Cardiac septum (tissue), 1 donor: ENCODE data around the gene ARHGAP10. TPM values are rescaled to one million over a fixed set of nuclear protein-coding genes. Genes with fewer than 3 reads are reported as not detected.

Source experiments
- DNase-seq: peaks from one replicate; pipeline ENCODE4 v3.0.0-alpha.2; 2020; ENCODE audit warnings: low spot score
- intact Hi-C: fragments of 100-400 bp; cut with DNase I; formaldehyde crosslinking; loops from one replicate; pipeline ENCODE4 v1.14.0; 2022
- total RNA-seq: library from RNA; stranded (reverse); fragmentation: NEBNext Ultra II Directional; extraction: Animal tissue kit (Norgen Biotek cat#: 25700); gene quantifications from one replicate; pipeline ENCODE4 v1.2.1, GENCODE V29; 2021
- donor health status: DM: no; HTN: no; CAD: no.

The ARHGAP10 gene
- total RNA-seq, 1 donor from 2014 or later: 41.8 TPM

DNA sequence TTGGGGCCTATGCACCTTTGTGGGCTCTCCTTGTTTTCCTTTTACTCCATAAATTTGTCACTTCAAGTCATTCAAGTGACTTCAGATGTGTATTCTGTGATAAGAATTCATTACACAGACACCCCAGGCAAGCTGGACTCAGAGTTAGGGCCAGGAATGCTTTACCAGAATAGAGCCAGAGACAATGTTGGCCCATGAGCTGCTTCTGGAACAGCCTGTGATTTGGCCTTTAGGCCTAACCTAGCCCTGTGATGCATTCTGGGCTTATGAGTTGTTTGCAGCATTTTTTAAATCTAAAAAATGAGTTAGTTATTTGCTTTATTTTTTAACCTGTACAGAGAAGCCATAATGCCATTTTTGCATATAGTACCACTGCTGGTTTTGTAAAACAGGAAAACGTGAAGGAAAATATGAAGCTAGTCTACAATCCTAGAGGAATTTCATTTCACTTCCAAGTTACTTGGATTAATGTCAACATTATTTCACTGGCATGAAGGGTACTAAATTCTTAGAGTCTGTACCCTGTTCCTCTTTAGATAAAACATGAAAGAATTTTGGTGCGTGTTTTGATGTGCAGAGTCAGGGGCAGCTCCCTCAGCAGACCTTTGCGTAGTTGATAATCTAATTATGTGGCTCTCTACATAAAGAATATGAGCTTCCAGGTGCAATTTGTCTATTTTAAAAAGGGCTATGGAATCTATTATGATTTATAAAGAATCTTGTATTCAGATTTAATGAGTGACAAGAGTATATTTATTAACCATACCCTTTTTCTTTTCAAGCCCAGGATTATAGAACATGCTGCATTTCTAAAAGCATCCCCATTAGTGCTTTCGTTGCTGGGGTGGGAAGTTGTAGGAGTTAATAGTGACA lies 84.7 kb downstream of the ARHGAP10 start:
- DNase-seq: no peak
- intact Hi-C loops: no loop called here

DNA sequence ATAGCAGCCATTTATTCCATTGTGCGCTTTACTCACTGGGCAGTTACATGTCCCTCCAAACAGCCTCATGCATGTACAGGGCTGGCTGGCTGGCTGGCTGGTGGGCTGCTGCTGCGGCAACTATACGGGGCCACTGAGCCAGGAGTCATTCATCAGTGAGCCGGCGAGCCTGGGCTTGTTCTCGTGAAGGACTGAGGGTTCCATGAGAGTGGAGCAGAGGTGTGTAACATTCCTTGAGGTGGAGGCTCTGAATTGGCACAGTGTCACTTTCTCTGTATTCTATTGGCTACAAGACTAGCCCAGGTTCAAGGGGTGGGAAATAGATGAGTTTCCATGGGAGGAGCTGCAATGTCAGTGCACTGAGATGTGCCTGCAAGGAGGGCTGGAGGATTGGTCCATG lies 89.1 kb downstream of the ARHGAP10 start:
- intact Hi-C loops: loop anchor here (5.0 kb wide), 1 partner anchor 44 kb away; no protein-coding TSS in a partner anchor
- no peak for DNase-seq

DNA sequence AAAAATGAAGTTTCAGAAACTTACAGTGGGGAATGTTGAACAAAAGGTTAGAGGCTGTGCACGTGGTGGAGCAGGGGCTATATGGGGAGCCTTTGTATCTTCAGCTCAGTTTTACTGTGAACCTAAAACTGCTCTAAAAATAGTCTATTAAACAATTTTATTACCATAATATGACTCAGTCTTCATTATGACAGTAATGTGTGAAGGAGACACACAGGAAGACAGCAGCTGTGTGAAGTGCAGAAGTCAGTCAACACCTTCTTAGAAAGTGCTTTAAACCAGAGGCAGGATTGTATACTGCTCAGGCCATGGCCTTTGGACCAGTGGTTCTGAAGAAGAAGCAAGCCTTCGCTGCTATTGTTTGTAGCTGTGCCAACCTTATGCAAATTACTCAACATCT lies 89.7 kb downstream of the ARHGAP10 start:
- intact Hi-C loops: loop anchor here (5.0 kb wide), 1 partner anchor 44 kb away; no protein-coding TSS in a partner anchor

GRCh38 chr4:147822128-147822527 lies 90.2 kb downstream of the ARHGAP10 start:
- DNase-seq: peak; percentile 85
- intact Hi-C loops: loop anchor here (5.0 kb wide), 1 partner anchor 45 kb away; no protein-coding TSS in a partner anchor

More for the DNA sequence above, 89.7 kb downstream of the ARHGAP10 start:
- DNase-seq: no peak

DNA sequence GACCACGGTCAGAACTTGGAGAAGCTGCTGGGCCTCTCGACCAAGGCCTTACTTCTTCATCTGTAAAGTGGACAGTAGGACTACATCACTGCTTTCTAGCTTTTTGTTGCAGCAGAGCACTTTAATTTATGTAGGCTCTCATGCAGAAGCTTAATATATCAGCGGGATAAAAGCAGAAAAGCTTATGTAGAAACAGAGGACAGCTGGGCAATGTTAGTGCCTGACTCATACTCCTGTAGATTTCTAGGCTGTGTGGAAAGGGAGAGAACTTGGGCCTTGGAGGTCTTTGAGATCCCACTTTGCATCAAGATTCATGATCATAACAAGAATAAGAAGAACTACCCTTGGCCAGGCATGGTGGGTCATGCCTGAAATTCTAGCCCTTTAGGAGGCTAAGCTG lies 91.2 kb downstream of the ARHGAP10 start:
- no peak for DNase-seq
- intact Hi-C loops: loop anchor here (5.0 kb wide), 1 partner anchor 46 kb away; no protein-coding TSS in a partner anchor

DNA sequence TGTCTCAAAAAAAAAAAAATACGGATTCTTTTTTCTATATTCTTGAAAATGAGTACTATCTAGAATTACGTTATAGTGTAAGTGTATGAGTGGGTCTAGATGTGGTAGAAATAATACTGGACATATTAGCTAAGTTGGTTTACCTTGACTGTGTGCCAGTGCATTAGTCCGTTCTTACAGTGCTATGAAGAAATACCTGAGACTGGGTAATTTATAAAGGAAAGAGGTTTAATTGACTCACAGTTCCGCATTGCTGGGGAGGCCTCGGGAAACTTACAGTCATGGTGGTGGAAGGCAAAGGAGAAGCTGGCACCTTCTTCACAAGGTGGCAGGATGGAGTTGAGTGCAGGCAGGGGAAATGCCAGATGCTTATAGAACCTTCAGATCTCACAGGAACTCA lies 92.4 kb downstream of the ARHGAP10 start:
- no peak for DNase-seq
- intact Hi-C loops: loop anchor here (5.0 kb wide), 1 partner anchor 47 kb away; no protein-coding TSS in a partner anchor

DNA sequence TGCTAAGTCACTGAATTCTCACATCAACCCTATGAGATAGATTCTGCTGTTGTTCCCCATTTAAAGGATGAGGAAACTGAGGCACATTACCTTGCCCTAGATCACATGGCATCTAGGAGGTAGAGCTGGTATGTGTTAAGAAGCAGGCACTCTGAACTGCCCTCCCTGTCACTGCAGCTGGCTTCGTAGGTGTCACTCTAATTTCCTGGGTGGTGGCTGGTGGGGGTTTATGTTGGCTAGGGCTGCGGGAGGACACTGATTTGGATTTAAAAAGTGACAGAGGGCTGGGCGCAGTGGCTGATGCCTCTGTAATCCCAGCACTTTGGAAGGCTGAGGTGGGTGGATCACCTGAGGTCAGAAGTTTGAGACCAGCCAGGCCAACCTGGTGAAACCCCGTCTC lies 93.0 kb downstream of the ARHGAP10 start:
- intact Hi-C loops: loop anchor here (5.0 kb wide), 1 partner anchor 48 kb away; no protein-coding TSS in a partner anchor
- DNase-seq: no peak

DNA sequence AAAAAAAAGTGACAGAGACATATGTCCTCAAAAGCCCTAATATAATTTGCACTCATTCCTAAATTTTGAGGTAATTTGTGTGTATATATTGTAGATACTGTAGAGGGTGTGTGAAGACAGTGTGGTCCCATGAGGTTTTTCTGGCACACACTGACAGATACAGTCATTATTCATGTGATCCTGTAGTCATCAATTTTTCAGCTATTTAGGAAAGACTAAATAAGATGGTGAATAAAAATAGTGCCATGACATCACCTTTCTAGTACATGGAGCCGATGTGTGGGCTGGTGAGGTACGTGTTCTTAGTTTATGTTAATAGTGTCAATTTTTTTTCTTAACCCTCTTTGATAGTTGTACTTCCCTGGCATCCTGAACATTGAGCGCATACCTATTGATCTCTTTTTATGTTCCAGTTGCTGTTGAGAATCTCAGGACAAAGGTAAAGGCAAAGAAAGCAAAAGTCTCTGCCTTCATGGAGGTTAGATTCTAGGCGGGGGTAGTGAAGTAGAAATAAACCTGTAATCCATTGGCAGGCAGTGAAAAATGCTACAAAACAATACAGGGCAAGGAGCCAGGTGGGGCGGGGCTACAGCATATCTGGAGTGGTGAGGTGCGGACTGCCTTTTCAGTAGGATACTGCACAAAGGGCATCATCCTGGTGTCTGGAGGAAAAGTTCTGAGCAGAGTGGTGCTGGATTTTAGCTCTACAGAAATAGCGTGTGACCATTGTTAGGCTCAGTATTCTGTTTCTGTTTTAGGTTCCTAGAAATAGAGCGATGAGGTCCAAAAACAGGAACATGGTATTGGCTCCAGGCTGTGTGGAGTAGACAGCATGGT lies 93.8 kb downstream of the ARHGAP10 start:
- intact Hi-C loops: loop anchor here (2.0 kb wide), 1 partner anchor 93 kb away; the partner anchor contains the start of gene ARHGAP10
- no peak for DNase-seq

DNA sequence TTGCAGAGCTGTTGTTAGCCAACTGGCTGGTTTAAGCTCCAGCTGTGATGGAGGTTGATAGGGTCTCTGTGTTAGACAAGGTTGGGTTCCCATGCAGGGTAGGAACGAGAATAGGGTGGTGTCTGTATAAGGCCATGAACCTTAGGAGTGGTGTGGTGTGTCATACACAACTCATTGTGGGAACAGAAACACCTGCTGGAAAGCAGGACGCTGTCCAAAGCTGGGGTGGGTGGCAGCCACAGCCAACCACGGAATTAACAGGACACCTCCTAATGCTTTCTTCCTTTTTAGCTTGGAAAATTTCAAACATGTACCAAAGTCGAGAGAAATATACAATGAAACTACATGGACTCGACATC lies 94.4 kb downstream of the ARHGAP10 start:
- intact Hi-C loops: loop anchor here (2.0 kb wide), 1 partner anchor 93 kb away; the partner anchor contains the start of gene ARHGAP10
- DNase-seq: no peak

DNA sequence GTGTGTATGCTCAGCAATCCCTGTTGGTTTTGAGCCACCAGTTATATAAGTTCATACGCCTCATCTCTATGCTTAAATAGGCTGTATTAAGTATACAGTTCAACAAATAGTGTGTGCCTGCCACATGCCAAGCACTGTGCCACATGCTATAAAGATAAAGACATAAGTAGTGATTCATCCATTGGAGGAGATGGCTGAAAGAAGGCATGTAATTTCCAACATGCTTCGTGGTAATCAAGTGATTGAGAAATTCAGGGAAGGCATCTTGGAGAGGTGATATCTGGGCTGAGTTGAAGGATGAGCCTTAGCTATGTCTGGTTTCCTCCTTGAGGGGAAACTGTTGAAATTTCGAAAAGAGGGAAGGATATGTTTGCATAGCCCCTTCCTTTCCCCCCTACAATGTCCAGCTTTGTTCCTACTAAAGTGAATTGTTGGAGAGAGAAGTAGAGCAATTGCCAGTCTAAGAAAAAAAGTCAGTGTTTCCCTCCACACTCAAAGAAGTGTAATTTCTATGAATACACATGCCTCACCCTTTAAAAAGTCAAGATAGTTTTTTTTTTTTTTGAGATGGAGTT lies 96.5 kb downstream of the ARHGAP10 start:
- DNase-seq: no peak
- intact Hi-C loops: no loop called here

DNA sequence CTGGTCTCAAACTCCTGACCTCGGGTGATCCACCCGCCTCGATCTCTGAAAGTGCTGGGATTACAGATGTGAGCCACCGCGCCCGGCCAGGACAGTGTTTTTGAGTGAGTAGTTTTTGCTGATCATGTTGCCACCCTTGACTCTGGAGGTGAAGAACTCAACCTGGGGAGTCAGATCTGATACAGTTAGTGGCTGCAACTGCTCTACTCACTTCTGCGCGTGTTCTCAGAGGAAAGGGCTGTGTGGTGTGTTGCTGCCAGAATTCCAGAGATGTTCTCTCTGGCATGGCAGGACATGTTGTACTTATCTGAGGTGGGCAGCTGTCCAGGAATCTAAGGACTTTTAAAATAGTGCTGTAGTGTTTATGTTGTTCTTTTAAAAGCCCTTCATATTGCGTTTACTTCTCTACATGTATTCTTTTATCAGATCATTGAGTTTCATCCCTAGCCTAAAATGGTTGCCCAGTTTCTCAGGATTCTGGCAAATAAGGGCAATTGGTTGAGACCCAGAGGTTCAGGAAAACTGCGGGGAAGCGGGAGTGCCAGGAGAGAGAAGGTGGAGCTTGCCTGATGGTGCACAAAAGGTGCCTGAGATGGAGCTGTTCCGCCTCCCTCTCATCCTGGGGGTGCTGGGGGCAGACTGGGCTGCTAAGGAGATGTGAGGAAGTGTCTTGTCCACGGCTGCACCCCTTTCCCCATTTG lies 97.7 kb downstream of the ARHGAP10 start:
- intact Hi-C loops: no loop called here

DNA sequence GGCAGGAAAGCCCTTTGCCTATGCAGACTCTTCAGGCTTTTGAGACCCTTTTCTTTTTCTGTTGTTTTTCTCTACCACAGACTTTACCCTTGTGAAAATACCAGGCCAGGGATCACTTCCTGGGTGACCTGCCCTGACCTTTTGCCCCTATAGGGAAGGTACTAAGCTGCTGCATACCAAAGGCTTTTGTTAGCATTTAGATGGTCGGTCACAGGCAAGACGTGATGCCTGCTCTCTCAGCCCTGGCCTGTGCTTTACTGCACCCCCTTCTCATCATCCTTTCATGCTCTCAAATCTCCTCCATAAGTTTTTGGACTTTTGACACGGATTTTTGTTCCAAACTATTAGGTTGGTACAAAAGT lies 98.2 kb downstream of the ARHGAP10 start:
- intact Hi-C loops: no loop called here
- no peak for DNase-seq

More for the DNA sequence above, 97.7 kb downstream of the ARHGAP10 start:
- no peak for DNase-seq

DNA sequence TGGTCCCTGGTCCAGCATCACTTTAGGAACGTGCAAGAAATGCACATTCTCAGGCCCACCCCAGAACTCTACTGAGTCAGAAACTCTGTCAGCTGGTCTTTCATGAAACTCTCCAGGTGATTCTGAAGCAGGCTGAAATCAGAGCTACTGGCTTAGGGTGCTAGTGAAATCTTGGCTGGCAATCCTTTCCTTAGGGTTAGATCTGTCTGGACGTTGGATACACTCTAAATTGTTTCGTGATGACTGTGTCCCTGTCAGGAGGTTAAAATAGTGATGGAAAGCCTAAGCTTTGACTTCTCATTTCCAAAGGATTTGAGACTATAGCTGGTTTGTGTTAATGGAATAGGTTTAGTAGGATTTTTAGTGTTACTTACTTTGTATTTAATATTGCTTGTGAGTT lies 99.1 kb downstream of the ARHGAP10 start:
- DNase-seq: no peak
- intact Hi-C loops: no loop called here

GRCh38 chr4:147831551-147832171 lies 99.8 kb downstream of the ARHGAP10 start:
- intact Hi-C loops: no loop called here
- no peak for DNase-seq

DNA sequence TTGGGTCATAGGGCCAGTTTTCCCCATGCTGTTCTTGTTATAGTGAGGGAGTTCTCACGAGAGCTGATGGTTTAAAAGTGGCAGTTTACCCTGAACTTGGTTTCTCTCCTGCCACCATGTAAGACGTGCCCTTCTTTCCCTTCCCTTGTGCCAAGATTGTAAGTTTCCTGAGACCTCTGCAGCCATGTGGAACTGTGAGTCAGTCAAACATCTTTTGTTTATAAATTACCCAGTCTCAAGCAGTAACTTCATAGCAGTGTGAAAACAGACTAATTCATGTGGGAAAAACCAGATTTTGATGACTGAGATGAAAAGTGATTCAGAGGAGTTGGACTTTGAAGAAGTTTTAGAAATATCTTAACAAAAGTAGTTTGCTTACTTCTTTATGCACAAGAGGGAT lies 101.4 kb downstream of the ARHGAP10 start:
- intact Hi-C loops: no loop called here
- no peak for DNase-seq

DNA sequence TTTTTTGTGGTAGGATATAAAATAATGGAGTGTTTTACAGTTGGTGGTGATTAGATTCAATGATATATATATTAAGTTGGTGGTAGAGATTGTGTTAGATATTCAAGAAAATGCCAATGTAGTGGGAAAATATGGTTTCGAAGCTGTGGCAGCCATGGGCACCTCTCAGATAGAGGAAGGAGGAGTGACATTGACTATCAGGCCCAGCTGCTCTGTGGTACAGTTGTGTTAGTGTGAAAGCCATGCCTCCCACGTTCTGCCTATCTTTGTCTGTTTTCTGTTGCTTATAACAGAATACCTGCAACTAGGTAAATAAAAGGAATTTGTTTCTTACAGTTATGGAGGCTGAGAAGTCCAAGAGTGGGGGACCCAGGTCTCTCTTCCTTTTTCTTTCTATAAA lies 101.9 kb downstream of the ARHGAP10 start:
- no peak for DNase-seq
- intact Hi-C loops: no loop called here

GRCh38 chr4:147834480-147834879 lies 102.6 kb downstream of the ARHGAP10 start:
- intact Hi-C loops: no loop called here

GRCh38 chr4:147836807-147837206 lies 104.9 kb downstream of the ARHGAP10 start:
- intact Hi-C loops: no loop called here
- DNase-seq: no peak

More at GRCh38 chr4:147834480-147834879, 102.6 kb downstream of the ARHGAP10 start:
- no peak for DNase-seq

GRCh38 chr4:147837435-147837834 lies 105.5 kb downstream of the ARHGAP10 start:
- DNase-seq: no peak
- intact Hi-C loops: no loop called here
